GM19043 (cell line): ENCODE results near the gene PPP1R3G.
A peak's percentile ranks its signal among the peaks of the same experiment; 100 is the strongest.
"Not testable (repeated sequence)": the region's sequence is repeated elsewhere in the genome, so short reads cannot be mapped to it uniquely, and the experiment has no call there.

Experiments
- ATAC-seq: cut with Tn5 transposase; IDR thresholded peaks from one replicate; pipeline ENCODE4 v1.9.1; 2021; ENCODE audit warnings: low read depth; ENCODE audit not compliant: unreplicated experiment

The PPP1R3G gene

DNA sequence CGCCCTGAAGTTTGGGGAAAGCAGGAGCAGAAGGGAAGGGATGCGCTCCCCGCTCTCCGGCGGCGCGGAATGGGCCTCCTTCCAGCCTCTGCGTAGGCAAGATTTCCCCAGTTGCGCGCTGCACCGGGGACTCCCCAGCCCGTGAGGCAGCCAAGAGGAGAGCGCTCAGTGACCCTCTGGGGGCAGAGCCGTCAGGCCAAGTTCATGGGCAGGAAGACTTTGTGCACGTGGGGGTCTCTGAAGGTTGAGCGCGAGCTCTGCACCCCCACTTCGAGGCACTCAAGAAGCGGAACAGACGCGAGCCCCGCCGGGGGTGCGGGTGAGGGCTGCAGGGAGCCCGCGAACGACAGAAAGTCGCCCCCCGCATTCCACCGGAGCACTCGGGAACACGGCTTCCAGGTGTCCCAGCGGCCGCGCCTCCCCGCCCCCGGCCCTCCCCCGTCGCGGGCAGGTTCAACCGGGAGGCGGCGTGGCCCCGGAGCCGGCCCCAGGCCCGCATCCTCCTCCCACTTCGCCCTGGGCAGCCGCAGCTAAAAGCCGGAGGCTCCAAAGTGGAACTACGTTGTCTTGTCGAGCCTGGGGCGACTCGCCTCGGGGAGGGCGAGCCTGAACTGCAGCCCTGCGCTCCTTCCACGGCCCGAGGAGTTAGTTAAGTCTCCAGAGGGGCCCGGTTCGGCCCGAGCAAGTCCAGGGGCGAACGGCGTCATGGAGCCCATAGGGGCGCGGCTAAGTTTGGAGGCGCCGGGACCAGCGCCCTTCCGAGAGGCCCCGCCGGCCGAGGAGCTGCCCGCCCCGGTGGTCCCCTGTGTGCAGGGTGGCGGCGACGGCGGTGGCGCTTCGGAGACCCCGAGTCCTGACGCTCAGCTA, at the start of gene PPP1R3G:
PPP1R3G (plus strand) TSS at position 561 of the 867 bp plus-strand sequence; CDS start at position 706, 145 bp downstream.
- peak; percentile 54 for ATAC-seq

DNA sequence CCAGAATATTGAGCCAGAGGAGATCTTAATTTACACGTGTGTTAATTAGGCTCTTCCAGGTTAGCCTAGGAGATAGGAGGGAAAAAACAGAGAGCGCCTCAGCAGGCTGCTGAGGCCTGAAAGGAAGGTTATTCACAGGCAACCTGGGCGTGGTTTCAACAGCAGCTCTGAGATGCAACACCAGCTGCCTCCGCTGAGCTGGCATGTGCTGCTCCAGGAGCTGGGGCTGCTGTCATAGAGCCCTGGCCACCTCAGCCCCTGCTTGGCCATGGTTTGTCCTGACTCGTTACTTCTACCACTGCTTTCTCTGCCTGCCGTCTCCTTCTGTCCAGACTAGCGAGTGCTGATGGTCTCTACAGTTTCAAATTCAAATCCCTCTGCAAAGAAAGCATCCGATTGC, 48.9 kb upstream of the PPP1R3G start:
- ATAC-seq, result no peak

DNA sequence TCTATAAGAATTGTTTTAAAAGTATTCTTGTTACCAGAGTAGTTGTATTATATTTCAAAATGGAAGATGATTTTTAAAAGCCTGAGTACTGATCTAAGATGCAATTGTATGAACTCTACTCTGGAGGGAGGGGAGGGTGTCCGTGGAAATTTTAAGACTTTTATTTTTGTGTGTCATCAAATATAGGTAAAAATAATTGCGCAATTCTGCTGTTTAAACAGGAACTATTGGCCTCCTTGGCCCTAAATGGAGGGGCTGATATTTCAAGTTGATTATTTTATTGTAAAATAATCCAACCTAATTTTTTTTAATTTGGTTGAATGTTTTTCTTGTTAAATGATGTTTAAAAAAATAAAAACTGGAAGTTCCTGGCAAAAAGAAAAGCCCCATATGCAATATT, 43.2 kb upstream of the PPP1R3G start:
- ATAC-seq, result no peak

DNA sequence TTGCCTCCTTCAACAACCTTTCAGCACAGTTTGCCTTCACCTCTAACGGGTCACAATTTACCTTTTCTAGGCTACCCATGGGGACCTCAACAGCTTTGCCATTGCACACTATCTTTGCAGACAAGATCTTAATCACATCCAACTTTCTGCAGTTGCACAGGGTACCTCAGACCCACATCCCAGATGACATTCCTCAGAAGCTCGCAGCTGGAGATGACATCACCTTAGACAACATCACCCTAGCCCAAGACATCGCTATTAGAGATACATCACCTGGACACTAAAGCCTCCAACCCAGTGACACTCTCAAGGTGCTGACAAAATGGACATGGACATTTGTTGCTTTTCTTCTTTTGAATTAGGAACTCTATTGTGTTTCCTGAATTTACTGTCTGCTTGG, 42.7 kb upstream of the PPP1R3G start:
- no peak for ATAC-seq

GRCh38 chr6:5044866-5045265, 40.3 kb upstream of the PPP1R3G start:
- no peak for ATAC-seq

DNA sequence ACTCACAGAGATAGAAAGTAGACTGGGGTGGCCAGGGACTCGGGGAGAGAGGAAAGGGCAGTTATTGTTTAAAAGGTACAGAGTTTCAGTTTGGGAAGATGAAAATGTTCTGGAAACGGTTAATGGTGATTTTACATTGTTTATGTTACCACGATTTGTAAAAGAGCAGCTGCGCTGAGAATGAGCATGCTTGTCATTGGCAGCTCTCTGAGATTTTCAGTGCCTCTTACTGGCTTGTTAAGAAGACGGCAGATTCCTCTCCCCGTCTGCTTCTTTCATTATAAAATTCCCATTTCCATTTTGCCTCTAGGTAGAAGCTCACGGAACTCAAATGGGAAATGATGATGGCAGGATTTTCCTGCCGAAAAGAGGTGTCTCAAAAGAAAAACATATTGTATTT, 39.7 kb upstream of the PPP1R3G start:
- no peak for ATAC-seq

- no peak for ATAC-seq
These were observed 38.7 kb upstream of the PPP1R3G start for GRCh38 chr6:5046430-5046829.

GRCh38 chr6:5050009-5050408, 35.1 kb upstream of the PPP1R3G start:
- no peak for ATAC-seq

- ATAC-seq, result no peak
These were observed 33.7 kb upstream of the PPP1R3G start for GRCh38 chr6:5051394-5051793.

DNA sequence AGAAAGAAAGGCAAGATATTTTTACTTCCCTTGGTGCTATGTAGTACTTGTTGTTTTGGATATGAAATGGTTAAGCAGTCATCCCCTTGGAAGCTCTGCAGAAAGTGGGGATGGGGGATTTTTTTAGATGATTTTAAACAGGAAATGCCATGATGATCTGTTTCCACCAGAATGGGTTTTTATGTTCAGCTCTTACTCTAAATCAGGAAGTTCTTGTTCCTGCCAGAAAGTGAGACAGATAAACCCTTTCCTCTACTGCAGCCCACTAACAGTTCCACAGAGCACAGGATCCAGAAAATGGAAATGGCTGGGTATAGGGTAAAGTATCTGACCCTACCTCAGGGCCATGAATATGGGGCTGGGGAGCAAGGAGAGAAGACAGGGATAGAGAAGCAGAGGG, 32.1 kb upstream of the PPP1R3G start:
- ATAC-seq, result no peak

- no peak for ATAC-seq
These were observed 31.3 kb upstream of the PPP1R3G start for GRCh38 chr6:5053864-5054244.

DNA sequence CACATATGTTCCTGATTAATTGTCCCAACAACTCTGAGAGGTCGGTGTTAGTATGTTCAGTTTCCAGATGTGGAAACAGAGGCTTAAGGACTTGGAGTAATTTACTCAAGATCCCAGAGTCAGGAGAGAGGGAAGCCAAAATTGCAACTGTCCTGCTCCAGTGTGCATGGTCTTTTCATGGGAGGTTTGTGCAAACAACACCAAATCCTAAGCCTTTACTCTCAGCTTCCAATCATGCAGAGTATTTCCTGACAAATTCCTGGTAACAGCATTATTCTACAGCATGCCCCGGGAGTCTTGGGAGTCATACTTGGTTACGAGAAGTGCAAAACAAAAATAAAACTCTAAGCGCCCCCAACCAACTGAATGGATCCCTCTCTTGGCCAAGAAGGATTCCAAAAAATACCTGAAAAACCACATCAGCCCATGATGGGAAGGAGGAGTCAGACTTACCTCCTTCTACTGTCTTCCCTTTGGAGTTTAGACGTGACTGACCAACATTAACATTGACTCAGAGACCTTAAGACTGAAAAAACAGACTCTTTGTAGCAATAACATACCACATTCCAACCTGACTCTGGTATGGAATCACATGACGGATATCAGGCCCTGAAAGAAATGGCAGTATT, 30.8 kb upstream of the PPP1R3G start:
- no peak for ATAC-seq

DNA sequence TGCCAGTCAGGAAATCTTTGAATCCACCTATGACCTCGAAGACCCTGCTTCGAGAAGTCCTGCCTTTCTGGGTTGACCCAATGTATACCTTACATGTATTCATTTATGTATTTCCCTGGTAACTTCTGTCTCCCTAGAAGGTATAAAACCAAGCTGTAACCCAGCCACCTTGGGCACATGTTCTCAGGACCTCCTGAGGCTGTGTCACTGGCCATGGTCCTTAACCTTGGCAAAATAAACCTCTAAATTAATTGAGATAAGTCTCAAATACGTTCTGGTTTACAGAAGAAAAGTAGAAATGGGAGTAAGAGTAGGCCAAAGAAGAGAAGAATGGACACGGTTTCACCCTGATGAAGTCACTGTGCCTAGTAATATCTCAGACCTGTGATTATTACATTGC, 30.0 kb upstream of the PPP1R3G start:
- ATAC-seq, result no peak

- ATAC-seq, result no peak
These were observed 26.9 kb upstream of the PPP1R3G start for GRCh38 chr6:5058254-5058653.

- no peak for ATAC-seq
These were observed 25.9 kb upstream of the PPP1R3G start for GRCh38 chr6:5059036-5059896.

DNA sequence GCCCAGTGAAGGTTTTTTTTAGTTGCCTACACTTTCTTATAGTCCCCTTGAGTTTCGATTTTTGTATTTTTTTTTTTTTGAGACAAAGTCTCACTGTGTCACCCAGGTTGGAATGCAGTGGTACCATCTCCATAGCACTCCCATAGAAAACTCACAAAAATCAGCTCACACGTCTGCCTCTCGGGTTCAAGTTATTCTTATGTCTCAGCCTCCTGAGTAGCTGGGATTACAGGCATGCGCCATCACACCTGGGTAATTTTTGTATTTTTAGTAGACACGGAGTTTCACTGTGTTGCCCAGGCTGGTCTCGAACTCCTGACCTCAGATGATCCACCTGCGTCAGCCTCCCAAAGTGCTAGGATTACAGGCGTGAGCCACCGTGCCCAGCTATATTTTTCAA, 24.7 kb upstream of the PPP1R3G start:
- not testable (repeated sequence) for ATAC-seq

- ATAC-seq, result no peak
These were observed 24.0 kb upstream of the PPP1R3G start for GRCh38 chr6:5061152-5061551.

DNA sequence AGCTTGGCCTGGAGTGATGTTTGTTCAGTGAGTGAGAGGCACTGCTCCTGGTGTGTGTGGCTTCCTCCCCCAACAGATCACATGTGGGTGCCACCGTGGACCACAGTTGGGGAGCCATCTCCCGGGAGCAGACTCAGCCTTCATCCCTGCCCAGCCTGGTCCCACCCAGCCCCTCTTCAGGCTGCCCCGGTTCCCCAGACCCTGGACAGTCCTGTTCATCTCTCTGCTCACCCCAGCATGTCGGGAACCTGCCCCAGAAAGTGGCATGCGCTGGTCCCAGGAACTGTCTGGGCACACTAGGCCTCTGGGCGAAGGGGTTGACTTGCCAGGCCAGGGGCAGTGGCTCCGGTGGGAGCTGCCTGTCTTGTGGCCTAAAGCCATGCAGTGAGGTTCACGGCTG, 21.5 kb upstream of the PPP1R3G start:
- no peak for ATAC-seq

DNA sequence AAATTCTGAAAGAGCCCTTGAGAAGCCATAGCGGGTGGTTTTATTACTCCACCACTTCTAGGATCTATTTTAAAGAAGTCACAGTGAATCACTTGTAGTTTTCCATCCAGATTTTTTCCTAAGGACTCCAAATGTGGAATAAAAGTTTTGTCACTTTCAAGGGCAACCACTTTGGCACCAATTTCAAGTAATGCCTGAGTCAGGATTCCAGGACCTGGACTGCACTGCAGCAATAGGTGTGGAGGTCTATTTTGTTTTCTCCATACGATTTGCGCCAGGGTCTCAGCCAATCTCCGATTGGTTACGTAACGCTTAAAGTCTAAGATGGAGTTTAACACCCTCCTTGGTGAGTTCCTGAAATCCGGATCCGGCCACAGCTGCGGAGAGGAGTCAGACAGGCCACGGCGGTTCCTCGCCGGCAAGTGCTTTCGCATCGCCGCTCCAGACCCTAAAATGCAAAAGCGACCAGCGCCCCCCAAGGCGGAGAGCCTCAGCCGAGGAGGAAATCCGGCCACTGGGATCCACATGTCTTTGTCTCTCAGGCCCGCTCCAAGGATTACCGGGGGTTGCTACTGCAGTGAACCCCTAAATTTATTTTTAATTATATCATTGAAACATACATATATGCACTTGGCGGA, 18.6 kb upstream of the PPP1R3G start:
- ATAC-seq, result no peak

GRCh38 chr6:5067305-5067704, 17.8 kb upstream of the PPP1R3G start:
- no peak for ATAC-seq
